GM10266 (cell line): ENCODE results near the gene RNF169.

Experiments
- DNase-seq: peaks from one replicate; pipeline ENCODE4 v3.0.0; 2012; ENCODE audit errors: extremely low spot score
- CTCF ChIP-seq: IDR thresholded peaks from 2 replicates; pipeline ENCODE4 v1.5.1; 2012; ENCODE audit warnings: mild to moderate bottlenecking, low read depth; ENCODE audit not compliant: control insufficient read depth, insufficient read depth; ENCODE audit errors: missing control alignments

The RNF169 gene

GRCh38 chr11:74707602-74708510, 40.8 kb upstream of the RNF169 start:
- no peak for DNase-seq
- no peak for TF ChIP-seq CTCF

GRCh38 chr11:74709175-74709574, 39.5 kb upstream of the RNF169 start:
- no peak for TF ChIP-seq CTCF
- DNase-seq = no peak

- TF ChIP-seq CTCF = no peak
- no peak for DNase-seq
Measured at GRCh38 chr11:74710281-74710938, 38.2 kb upstream of the RNF169 start.

GRCh38 chr11:74713686-74714085, 35.0 kb upstream of the RNF169 start:
- TF ChIP-seq CTCF = no peak

GRCh38 chr11:74714904-74715303, 33.7 kb upstream of the RNF169 start:
- DNase-seq = no peak
- no peak for TF ChIP-seq CTCF

More at GRCh38 chr11:74713686-74714085, 35.0 kb upstream of the RNF169 start:
- no peak for DNase-seq

GRCh38 chr11:74717221-74717969, 31.3 kb upstream of the RNF169 start:
- no peak for DNase-seq
- no peak for TF ChIP-seq CTCF
